Activated naive CD8-positive, alpha-beta T cell treated with anti-CD3 and anti-CD28 coated beads, Interleukin-2, amount 50 U/mL, for 16 hours (primary cell): ENCODE data around the gene RPS2.

ENCODE experiments used
- DNase-seq: peaks from one replicate; pipeline ENCODE4 v3.0.0-alpha.2; 2020; ENCODE audit warnings: low read depth, low spot score

The RPS2 gene

DNA sequence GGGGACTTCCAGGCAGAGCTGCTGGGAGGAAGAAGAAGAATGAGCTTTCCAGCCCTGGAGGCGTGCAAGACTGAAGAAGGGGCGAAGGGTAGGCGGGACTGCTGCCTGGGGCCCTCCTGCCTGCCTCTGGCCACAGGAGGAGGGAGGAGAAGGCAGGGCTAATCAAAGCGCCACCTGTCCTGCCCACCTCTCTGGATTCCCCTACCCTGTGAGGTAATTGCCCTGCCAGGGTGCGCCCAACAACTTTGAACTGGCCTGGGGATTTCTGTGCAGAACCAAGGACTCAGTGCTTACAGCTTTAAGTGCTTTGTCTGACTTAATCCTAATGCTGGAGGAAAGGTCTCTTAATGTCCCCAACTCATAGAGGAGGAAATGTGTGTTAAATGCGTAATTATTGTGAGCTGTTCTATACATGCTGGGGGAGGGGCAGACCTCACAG is 16.8 kb upstream of the RPS2 start, which contains the start of gene NOXO1:
Gene NOXO1, minus strand, starts transcription at position 72 of the 439 bp plus-strand sequence. CDS start 290 bp downstream, outside the sequence.
- no peak for DNase-seq

DNA sequence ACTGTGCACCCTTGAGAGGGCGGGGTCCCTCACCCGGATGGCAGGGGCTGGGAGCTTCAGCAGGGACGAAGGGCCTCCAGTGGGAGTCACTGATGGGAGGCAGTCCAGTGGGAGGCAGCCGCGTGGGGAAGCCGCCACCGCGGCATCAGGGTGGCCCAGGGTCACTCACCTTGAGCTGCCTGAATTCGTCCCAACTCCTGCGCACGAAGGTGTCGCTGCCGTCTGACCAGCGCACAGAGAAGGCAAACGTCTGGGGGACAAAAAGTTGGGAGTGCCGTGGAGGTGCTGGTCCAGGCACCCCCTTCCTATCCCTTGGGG is 16.1 kb upstream of the RPS2 start:
- no peak for DNase-seq

DNA sequence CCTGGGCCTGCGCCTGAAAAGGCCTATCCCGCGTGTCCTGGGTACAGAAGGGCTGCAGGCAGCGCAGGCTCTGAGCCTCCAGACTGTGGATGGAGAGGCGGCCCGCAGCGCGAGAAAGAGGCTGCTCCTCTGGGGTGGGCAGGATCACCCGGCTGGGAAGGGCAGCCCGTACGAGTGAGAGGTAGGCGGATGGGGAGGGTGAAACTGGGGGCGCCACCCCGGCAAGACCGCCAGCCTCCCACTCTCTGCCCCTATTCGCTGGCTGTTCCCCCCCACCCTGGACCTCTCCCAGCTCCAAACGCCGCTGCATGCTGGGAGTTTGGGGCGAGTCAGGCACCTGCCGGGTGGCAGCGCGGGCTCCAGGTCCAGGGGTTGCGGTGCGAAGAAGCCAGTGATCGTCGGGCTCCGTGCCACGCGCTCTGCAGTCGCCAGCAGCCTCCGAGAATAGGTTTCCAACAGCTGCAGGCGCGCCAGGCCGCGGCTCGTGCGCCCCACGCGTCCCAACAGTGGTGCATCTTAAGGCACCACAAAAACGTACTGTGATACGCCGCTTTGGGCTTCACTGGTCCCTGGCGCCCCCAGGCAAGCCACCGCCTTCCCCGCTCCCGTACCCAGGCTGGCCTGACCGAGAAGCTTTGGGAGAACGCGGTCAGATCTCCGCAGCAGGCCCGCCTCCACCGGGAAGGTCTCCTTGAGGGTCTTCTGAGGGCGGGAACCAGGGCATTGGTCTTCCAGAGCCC is 15.6 kb upstream of the RPS2 start:
- no peak for DNase-seq

DNA sequence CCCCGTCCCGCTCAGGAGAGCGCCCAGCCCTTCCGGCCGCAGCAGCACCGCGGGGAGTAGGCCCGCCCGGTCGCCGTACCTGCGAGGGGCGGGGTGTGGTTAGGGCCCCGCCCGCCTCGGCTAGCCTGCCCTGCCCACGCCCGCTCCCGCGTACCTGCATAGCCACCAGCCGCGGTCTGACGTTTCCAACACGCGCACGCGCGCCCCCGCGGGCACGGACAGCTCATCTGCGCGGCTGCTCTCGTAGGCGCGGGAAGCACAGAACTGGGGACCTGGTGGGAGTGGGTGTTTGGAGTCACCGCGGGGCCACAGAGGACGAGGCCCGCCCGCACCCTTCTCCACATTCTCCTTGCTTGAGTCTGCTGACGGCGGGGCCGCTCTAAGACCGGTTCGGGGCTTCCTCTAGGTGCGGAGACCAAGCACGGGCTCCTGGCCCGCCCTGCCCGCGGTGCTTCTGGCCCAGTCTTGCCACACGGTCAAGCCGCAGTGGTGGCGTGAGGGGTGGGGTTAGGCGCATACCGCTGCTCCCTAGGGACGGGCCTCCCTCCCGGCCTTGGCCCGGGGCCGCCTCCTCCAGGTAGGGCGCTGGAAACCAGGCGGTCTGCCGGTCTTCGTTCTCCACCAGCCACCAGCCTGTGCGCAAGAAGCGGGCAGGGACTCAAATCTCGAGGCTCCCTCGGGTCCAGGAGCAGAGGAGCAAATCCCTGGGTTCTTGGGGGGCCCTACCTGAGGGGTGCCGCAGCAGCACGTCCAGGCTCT is 14.8 kb upstream of the RPS2 start:
- no peak for DNase-seq

DNA sequence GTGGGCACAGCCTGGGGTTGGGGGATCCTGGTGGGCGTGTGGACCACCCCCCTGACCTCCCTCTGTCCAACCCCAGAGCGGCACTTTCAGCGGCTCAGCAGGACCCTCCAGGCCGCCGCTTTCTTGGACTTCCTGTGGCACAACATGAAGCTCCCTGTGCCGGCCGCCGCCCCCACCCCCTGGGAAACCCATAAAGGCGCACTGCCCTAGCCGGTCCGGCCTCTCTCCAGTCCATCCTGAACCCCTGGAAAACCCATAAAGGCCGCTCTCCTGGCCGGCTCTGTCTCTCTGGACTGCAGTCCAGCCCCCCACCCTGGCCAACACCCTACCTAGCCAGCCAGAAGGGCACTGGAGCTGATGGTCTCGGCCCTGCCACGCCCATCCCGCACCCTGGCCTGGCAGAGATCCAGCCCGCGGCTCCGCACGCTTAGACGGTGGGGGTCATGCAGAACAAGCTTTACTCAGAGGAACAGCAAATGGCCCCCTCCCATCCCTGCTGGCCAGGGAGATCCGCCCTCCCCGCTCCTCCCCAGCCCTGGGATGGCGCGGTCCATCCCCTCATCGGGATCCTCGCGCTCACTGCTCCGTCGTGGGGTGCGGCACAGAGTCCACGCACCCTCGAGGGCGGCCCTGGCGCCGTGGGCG is 14.0 kb upstream of the RPS2 start:
- no peak for DNase-seq

DNA sequence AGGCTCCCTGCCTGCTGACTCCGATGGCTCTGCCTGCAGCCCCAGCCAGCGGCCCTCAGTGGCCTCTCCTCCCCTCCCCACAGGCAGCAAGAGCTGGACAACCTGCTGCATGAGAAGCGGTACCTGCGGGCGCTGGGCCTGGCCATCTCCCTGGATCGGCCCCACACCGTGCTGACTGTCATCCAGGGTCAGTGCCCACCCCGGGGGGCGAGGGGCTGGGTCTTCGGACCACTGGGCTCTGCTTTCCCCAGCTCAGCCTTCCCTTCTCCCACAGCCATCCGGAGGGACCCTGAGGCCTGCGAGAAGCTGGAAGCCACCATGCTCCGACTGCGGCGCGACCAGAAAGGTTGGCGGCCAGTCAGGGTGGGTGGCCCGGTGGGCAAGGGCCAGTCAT is 13.2 kb upstream of the RPS2 start:
- no peak for DNase-seq

DNA sequence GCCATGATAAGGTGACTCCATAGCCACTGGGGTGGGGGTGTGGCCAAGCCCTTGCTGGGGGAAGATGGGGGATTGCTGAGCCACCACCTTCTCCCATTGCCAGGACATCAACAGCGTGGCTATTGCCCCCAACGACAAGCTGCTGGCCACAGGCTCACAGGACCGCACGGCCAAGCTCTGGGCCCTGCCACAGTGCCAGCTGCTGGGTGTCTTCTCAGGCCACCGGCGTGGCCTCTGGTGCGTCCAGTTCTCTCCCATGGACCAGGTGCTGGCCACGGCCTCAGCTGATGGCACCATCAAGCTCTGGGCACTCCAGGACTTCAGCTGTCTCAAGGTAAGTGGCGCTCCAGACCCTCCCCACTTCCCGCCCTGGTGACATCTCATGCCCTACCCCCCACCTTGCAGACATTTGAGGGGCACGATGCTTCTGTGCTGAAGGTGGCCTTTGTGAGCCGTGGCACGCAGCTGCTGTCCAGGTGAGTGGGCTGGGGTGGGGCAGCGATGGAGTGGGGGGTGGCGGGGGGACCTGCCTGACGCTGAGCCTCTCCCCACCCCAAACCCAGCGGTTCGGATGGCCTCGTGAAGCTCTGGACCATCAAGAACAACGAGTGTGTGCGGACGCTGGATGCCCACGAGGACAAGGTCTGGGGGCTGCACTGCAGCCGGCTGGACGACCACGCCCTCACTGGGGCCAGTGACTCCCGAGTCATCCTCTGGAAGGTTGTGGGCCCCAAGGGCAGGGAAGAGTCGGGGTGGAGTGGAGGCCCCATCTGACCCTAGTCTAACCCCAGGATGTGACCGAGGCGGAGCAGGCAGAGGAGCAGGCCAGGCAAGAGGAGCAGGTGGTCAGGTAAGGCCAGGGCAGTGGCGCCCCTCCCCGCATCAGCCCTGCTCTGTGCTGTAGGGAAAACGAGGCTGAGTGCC is 12.6 kb upstream of the RPS2 start:
- DNase-seq = no peak

DNA sequence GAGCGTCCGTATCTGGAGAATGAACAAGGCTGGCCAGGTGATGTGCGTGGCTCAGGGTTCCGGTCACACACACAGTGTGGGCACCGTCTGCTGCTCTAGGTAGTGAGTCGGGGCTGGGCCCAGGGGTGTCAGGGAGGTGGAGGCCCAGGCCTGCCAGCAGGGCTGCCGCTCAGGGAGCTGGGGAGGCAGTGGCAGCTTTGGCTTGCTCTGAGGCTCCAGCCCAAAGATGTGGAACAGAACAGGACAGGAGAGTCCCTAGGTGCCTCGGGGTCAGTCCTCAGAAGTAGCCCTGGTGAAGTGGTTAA is 11.5 kb upstream of the RPS2 start:
- no peak for DNase-seq

DNA sequence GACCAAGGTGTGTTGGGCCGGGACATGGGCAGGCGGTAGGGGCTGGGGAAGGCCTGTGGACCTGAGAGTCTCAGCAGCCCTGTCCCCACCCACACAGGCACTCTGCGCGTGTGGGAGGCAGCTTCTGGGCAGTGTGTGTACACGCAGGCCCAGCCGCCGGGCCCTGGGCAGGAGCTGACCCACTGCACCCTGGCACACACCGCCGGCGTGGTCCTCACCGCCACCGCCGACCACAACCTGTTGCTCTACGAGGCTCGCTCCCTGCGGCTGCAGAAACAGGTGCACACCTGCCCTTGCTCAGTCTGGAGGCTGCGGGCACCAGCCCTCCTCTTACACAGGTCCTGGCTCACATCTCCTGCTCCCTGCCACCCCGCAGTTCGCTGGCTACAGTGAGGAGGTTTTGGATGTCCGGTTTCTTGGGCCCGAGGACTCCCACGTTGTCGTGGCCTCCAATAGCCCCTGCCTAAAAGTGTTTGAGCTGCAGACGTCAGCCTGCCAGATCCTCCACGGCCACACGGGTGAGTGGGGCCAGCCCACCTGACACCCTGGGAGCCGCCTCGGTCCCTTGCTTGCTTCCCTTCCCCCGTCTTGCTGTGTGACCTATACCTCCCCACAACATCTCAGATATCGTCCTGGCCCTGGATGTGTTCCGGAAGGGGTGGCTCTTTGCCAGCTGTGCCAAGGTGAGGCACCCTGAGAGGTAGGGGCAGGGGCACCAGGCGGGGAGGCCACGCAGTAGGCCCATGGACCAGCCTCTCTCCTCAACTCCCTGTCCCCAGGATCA is 11.0 kb upstream of the RPS2 start:
- no peak for DNase-seq

DNA sequence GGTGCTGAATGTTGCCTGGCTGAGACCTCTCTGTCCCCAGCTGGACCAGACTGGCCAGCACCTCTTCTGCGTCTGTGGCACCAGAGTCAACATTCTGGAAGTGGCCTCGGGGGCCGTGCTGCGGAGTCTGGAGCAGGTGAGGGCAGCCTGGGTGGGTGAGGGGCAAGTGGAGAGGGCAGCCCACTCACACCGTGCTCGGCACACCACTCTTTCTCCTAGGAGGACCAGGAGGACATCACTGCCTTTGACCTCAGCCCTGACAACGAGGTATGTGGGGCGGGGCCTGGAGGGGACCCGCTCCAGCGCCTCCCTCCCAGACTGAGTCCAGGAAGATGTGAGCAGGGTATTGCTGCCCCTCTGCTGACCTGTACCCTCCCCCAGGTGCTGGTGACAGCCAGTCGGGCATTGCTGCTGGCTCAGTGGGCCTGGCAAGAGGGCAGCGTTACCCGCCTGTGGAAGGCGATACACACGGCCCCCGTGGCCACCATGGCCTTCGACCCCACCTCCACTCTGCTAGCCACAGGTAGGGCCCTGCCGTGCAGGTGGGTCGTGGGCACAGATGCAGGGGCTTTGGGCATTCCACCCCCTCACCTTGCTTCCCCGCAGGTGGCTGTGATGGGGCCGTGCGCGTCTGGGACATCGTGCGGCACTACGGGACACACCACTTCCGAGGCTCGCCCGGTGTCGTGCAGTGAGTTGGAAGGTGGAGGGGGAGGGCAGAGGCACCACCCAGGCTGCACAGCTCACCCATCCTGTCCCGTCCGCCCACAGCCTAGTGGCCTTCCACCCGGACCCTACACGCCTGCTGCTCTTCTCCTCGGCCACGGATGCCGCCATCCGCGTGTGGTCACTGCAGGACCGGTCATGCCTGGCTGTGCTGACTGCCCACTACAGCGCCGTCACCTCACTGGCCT is 9.8 kb upstream of the RPS2 start:
- no peak for DNase-seq

DNA sequence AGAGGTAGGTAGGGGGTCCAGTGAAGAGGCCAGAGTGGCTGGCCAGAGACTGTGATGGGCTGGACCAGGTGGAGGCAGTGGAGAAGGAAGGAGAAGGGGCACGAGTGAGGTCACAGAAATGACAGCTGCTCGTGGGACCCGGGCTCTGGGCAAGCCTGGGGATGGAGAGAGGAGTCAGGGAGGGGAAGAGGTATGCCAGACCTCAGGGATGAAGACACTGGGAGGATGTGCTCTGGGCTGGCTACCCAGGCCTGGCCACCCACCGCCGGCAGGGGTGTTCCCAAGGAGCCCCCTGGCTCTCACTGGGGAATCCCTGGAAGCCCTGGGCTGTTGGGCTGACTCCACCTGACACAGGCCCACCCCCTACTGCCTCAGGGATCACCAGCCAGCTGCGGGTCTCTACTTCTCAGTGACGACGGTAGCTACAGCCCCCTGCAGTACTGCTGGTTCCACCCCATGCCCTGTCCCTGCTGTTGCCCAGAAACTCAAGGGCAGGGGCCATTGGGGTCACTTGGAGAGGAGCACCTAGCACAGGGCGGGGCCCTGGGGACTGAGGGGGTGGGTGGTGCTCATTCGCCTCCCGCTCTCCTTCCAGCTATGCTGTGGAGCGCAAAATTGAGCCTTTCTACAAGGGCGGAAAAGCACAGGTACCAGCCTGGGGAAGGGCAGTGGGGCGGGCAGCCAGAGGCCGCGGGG is 9.0 kb upstream of the RPS2 start:
- DNase-seq = no peak

DNA sequence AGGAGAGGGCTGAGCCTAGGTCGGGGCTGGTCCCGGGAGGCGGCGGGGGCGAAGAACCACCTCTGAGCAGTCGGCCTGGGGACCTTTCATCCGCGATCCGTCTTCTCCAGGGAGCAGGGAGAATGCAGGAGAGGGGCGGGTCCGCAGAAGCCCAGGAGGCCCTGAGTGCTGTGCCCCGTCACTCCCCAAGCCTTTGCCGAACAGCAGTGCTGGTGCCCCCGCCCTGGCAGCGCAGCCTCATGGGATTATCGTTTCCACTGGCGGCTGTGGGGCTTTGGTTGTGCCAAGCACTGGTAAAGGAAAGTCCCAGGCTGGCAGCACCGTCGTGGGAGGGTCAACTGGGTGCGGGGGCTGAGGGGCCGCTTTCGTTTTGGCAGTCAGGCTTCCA is 7.9 kb upstream of the RPS2 start:
- DNase-seq = no peak

DNA sequence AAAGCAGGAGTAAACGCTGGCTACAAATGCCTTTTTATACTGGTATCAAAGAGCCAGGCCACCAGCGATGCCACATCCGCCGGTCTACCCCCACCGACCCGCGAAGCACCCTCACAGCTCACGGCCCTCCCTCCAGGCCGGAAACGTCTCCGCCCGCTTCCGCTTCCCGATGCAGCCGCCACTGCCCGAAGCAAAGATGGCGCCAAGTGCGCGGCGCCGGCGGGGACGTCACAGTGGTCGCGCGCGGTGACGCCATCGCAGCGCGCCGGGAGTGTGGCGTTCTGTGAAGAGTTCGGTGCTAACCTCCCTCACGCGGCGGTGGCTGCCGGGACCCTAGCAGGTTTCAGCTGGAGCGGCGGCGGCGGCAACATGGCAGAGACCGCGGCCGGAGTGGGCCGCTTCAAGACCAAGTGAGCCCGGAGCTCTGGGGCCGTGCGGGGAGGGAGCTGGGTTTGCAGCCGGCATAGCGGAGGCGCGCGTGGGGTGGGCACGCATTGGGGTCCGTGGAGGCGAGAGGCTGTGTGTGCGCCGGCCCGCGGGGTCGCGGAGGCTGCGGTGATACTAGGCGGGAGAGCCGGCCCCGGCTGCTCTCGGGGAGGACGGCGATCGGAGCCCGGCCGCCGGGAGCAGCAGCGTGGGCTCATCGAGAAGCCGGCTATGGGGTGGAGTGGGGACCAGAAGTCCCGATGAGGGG is 7.3 kb upstream of the RPS2 start, which contains the start of gene TBL3:
Gene TBL3, plus strand, starts transcription at position 258 of the 694 bp plus-strand sequence. Its CDS starts 112 bp downstream, at position 370.
- peak; percentile 90 for DNase-seq

DNA sequence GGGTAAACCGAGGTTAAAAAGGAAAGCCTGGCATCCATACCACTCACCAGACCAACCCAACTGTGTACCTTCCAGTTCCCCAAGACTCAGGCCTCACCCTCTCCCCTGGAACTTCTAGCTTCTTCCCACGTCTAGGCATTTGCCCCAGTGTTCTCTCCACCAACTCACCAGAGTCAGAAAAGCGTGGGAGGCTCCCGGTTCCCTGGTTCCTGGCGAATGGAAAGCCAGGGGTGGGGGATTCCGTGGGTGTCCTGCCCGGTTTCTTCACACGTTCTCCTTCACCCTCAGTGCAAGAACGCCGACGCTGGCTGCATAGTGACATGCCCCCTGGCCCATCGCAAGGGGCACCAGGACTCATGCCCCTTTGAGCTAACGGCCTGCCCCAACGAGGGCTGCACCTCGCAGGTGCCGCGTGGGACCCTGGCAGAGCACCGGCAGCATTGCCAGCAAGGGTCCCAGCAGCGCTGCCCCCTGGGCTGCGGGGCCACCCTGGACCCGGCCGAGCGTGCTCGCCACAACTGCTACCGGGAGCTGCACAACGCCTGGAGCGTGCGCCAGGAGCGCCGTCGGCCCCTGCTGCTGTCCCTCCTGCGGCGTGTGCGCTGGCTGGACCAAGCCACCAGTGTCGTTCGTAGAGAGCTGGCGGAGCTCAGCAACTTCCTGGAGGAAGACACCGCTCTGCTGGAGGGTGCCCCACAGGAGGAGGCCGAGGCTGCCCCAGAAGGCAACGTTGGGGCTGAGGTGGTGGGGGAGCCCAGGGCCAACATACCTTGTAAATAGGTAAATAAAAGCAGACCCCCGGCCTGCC is 3.7 kb upstream of the RPS2 start:
- no peak for DNase-seq

DNA sequence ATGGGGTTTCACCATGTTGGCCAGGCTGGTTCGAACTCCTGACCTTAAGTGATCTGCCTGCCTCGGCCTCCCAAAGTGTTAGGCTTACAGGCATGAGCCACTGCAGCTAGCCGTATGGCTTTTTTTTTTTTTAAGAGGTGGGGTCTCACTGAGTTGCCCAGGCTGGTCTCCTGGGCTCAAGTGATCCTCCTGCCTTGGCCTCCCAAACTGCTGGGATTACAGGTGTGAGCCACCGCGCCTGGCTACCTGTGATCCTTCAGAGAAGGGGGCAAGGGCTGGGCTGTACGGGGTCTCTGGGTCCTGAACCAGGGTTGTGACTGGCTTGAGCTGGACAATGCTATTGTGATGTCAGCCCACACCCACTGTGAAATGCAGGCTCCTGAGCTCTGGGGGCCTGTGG is 1.8 kb upstream of the RPS2 start, which contains the start of gene RNF151:
Gene RNF151, plus strand, starts transcription at position 397 of the 400 bp plus-strand sequence. CDS start 26 bp downstream, outside the sequence.
- no peak for DNase-seq

DNA sequence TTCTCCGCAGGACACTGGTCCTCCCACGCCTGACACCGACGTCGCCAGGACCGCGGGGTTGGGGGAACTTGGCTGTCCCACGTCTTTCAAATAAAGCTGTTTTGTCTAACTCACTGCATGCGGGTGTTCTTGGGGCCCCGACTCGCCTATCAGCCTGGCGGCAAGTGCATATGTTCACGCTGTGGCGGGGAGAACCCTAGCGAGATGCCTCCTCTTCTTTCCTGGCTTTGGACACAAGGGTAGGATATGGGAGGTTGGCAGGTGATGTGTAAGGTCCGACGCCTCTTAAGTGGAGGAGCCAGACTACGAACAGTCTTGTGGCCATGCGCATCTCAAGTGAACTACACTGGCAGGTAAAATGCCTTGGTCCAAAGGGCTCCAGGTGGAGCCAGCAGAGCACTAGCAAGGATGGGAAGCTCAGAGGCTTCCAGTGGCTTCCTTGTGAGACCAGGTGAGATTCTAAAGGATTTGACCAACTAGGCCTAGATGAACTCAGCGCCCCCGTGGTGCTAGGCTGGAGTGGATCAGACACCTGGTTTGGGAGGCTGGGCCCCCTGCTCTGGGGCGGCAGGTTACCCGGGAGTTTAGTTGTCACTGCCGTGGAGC is 873 bp upstream of the RPS2 start:
- no peak for DNase-seq

DNA sequence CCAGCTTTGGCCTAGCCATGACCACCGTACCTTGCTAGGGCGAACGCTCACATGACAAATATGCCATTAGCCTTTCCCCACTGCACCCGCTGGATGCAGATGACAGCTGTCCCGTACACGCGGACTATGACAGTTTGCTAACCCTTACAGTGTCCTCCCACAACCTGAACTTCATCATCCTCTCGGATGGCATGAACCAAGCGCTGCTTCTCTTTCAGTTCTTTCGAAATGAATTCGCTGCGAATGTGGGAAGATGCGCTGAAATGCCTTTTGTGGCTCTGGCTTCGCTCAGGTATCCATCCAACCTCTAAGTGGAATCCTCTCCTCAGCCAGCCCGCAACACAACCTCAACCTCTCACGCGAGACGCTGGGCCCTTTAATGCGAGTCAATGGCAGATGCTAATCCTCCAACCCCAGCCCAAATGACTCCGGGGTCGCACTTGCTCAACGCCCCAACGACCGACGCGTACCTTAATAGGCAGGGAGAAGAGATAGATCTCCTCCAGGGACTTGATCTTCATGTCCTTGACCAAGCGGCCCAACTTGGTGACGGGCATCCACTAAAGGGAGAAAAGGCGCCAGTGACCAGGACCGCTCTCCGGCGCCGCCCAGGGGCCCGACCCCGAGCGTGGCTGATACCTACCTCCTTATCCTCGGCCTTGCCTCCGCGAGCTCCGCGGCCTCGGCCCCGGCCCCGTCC is 670 bp downstream of the RPS2 start:
- no peak for DNase-seq
